COLO829 (cell line): ENCODE measurements around the gene STIM1.

ENCODE experiments used
- DNase-seq: peaks from one replicate; pipeline ENCODE4 v3.0.0; 2012; ENCODE audit warnings: low spot score

The STIM1 gene

GRCh38 chr11:3916962-3917361, 61.5 kb downstream of the STIM1 start:
- DNase-seq = no peak

GRCh38 chr11:3920148-3920852, 64.8 kb downstream of the STIM1 start:
- no peak for DNase-seq

- no peak for DNase-seq
Measured at GRCh38 chr11:3922056-3922455, 66.6 kb downstream of the STIM1 start.

GRCh38 chr11:3925513-3925912, 70.0 kb downstream of the STIM1 start:
- no peak for DNase-seq

- DNase-seq = no peak
Measured at GRCh38 chr11:3926458-3927095, 71.1 kb downstream of the STIM1 start.

DNA sequence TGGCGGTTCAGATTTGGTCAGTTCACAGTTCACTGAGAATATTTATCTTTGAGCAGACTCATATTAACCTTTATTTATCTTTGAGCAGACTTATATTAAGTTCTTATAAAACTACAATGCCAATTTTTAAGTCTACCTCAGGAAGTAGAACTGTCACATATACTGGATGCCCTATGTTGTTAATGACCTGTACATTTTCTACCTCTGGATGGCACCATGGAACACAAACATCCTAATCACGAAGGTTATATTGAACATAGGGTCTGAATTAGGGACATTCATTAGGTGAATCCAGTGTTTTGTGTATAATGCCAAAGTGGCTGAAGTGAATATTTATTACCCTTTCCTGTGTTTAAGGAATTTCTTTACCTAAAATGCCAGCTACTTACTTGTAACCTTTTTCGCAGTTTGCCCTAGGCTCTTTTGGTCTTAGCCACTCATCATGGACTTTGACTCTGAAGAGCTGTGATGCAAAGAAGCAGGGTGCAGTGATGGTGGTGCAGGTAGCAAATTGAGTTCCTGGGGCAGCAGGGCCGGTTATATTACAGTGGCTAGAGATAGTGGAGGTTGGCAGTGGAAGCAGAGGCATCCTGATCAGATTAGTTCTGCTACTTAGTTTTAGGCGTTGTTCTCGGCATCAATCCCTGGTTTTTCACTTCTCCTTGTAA, 71.8 kb downstream of the STIM1 start:
- no peak for DNase-seq

DNA sequence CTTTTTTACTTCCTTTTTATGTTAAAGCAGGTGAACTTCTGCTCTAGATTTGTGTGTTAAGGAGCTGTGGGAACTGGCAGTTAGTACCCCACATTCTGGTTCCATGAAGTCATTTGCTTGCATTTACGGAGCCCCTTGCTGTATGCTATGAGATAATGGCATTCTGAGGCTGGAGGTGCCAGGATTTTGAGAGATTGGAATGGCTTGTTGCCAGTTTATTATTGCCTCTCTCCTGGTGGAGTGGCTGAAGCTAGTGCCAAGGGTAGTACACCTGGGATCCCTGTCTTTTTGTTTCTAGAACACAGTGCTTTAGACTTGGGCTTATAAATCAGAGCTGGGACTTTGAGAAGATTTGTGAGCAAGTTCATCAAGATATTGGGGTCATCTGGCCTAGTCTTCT, 73.8 kb downstream of the STIM1 start:
- DNase-seq = no peak

DNA sequence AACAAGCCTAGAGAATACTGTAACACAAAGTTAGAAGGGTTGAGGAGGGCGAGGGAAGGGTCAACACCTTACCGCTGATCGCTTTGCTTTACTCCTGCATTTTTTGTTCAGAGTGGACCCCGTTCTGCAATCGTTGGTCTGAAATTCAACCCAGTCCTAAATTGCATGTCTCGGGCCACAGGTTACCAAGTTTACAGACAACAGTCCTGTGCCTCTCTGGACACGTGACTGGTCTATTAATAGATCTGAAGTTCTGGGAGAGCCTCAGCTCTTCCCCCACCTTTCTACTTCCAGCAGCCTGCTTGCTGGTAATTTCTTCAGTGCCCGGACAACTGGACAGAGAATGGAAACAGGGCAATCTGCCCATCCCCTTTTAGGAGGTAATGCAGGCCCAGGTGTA, 74.2 kb downstream of the STIM1 start:
- no peak for DNase-seq

GRCh38 chr11:3932698-3933097, 77.2 kb downstream of the STIM1 start:
- DNase-seq = no peak

DNA sequence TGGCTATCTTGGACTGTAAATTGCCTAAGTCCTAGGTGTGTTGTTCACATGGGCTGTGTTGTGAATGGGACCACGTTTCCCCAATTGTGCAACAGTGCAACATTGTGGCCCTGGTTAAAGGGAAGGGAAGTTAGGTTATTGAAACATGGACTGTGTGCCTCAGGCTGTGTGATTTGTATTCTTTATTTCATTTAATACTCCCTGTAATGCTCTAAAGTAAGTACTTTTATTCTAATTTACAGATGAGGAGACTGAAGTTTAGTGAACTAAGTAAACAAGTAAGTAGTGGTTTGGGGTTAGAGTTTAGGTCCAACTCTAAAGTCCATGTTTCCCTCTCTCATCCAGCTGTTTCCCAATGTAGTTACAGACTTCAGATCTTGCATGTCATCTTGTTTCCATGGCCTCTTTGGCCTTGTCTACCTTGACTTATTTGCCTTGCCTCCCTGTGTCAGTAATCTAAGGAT, 77.7 kb downstream of the STIM1 start:
- DNase-seq = no peak

- DNase-seq = no peak
Measured at GRCh38 chr11:3934658-3935057, 79.2 kb downstream of the STIM1 start.

GRCh38 chr11:3936517-3936916, 81.1 kb downstream of the STIM1 start:
- no peak for DNase-seq

DNA sequence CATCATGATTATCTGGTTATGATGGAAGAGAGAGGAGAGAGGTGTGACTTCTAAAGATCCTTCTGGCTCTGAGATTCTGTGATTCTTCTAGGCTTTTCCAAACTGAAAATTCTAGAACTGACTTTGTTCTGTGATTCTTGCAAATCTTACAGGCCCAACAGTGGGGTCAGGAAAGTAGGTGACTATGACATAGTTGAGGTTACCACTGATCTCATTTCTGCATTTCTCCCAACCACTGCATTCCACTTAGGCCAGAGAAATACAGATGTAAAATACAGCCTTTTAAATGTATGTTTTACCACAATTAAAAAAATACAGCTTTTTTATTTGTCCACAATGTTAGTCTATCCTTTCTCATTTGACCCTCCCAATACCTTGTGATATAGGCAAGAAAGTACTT, 83.7 kb downstream of the STIM1 start:
- DNase-seq = no peak

DNA sequence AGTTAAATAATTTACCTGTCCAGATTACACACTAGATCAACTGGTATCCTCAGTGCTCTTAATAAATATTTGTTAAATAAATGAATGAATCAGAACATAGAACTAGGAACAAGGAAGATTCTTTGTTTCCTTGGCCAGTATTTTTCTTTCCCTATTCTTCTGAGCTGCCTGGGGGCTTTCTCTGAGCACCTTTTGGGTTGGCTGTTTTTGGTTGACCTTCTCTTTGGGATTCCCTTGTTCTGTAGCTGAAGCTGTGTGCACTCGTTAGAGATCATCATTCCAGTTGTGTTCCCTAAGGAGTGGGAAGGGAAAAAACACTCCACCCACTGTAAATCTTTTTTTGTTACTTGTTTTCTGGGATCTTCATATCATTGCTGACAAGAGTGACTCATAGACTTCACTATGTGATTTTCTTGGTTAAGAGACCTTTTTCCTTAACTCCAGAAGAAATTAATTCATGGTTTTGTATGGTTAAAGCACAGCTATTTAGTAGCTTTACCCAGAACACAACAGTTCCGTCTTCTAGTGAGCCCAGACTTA, 84.3 kb downstream of the STIM1 start:
- DNase-seq = peak; percentile 28

GRCh38 chr11:3942160-3942955, 86.9 kb downstream of the STIM1 start:
- DNase-seq = no peak

DNA sequence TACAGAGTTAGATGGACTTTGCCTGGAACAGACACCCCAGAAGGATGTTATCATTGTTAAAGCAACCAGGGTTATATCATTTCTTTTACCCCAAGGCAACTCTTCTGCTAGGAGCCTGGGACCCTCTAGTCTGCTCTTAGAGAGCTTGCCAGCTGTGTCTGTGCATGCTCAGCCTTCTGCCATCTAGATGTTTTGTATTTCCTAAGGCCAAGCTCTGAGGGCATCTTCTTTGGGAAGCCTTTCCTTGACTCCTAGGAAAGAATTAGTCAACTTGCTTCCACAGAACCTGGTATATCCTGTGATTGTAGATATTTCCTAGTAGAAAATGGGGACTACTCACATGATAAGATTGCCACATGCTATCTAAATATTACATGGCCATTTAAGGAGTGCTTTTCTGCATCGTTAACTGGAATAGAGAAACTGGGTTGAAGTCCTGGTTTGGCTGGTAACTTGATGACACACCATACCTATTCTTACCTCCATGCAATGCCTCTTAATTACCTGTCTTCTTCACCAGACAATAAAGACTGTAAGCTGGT, 87.6 kb downstream of the STIM1 start:
- DNase-seq = no peak

DNA sequence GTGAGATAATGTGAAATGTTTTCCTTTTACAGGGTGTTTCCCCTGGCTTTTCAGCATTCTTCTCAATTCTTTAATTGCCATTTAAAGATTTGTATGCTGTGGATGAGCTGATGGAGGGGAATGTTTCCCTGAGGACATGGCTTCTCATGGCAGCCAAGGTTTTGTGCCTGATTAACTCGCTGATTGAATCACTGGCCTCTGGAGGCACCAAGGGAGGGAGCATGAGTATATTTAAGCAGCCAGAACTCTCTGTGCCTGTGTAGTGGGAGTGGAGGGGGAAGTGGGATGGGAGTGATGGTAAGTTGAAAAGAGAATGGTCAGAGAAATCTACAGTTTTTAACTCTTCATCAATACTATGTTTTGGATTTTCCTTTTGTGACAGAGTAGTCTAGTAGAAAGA, 88.7 kb downstream of the STIM1 start:
- DNase-seq = no peak

- DNase-seq = no peak
Measured at GRCh38 chr11:3946455-3947017, 91.1 kb downstream of the STIM1 start.

GRCh38 chr11:3947061-3947460, 91.6 kb downstream of the STIM1 start:
- no peak for DNase-seq

DNA sequence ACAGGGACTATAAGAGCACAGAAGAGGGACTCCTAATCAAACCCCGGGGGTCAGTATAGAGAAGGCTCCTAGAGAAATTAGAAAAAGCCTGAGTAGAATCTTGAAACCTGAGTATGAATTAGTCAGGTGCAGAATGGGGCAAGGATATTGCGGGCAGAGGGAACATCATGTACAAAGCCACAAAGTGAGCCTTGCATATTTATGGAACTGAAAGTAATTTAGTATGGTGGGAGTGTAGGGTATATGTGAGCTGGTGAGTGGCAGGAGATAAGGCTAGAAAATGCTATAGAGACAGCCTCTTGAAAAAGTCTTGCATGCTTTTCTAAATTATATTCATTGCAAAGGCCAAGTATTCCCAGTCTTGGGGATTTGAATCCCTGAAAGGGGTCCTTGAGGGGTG, 93.7 kb downstream of the STIM1 start:
- DNase-seq = no peak

DNA sequence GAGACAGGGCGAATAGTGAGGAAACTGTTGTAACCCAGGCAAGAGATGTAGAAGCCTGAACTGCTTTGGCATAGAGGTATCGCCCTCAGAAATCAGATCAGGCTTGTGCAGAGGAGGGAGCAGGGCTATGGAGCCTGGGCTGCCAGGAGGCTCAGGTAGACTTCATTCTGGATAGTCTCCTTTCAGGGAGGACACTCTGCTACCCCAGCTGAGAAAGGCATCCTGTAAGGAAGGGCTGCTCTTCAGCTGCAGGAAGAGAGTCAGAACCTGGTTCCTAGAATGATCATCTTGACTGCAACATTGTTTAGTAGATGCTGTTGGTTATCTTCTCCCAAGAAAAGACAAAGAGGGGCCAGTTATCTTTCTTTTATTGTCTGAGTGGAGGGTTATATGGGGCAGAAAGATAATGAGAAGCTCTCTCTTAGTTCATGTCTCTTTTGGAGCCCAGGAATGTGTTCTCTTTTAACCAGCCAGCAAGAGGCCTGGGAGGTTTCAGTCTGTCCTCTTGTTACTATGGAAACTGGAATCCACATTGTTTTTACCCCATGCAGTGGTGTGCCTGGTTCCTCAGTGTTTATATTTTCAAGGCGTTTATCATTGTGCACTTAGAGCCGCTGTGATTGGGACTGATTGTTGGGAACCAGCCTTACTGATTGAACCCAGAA, 95.7 kb downstream of the STIM1 start:
- no peak for DNase-seq
